ENCODE measurements around the gene TPPP.

The TPPP gene

DNA sequence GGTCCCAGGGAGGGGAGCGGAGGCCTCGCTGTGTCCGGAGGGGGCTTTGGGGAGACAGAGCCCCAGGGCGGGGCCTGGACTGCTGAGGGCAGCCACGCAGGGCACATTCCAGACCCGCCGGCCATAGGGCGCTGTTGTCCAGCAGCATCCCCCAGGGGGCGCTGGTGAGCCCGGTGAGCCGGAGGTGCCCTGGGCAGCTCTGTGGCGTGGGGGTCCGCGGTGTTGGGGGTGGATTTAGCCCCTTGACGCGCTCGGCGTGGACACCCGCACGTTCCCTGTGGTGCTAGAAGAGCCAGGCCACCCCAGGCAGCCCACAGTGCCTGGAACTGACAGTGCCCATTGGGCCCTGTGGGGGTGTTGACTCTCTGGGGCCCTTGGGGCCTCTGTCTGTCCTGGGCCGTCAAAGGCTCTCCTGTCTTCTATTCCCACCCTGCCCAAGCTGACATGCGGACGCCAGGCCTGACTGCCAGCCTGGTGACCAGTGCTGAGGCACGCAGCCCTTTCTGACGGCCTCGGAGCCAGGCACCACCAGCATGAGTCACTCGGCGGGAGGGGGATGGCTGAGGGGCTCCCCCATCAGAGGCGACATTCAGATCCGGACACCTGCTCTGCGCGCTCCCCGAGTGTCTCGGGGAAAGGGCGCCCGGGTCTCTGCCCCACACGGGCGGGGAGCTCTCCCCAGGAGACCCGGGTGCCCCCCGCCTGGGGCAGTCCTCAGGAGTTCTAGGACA is 23.9 kb downstream of the TPPP start:
- no peak overlapping the region for H3K4me3 ChIP-seq (ENCODE audit: low read length)
- TF ChIP-seq, protein P1, sequence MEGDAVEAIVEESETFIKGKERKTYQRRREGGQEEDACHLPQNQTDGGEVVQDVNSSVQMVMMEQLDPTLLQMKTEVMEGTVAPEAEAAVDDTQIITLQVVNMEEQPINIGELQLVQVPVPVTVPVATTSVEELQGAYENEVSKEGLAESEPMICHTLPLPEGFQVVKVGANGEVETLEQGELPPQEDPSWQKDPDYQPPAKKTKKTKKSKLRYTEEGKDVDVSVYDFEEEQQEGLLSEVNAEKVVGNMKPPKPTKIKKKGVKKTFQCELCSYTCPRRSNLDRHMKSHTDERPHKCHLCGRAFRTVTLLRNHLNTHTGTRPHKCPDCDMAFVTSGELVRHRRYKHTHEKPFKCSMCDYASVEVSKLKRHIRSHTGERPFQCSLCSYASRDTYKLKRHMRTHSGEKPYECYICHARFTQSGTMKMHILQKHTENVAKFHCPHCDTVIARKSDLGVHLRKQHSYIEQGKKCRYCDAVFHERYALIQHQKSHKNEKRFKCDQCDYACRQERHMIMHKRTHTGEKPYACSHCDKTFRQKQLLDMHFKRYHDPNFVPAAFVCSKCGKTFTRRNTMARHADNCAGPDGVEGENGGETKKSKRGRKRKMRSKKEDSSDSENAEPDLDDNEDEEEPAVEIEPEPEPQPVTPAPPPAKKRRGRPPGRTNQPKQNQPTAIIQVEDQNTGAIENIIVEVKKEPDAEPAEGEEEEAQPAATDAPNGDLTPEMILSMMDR (IDR thresholded peaks at IDR 0.05; ENCODE audit: insufficient read depth, low read depth, low read length, missing control alignments), result peak; percentile 57
- DNase-seq (ENCODE audit: low read depth), result no peak

DNA sequence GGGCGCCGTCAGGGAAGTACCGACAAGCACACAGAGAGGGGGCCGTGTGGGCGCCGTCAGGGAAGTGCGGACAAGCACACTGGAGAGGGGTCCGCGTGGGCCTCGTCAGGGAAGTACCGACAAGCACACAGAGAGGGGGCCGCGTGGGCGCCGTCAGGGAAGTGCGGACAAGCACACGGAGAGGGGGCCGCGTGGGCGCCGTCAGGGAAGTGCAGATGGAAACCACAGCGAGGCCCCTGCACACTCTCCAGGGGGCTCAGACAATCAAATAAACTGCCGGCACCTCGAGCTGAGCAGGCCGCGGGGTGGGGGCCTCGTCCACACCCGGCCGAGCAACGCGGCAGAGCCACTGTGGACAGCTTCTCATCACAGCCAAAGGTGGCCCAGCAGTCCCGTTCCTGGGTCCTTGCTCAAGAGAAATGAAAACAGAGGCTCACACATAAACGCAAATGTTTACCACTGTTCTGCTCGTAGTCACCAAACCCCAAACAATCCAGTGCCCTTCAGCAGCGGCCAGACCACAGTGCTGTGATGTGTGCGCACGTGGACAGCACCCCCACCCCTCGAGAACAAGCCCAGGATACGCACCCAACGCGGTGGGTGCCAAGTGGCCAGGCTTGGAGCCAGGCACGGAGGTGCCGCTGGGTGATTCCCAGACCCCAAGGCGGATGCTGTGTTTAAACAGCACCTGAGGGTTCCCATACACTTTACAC is 24.7 kb downstream of the TPPP start:
- H3K4me3 ChIP-seq (ENCODE audit: low read length), result no peak overlapping the region
- TF ChIP-seq, protein P1 (IDR thresholded peaks at IDR 0.05; ENCODE audit: insufficient read depth, low read depth, low read length, missing control alignments), result no peak

DNA sequence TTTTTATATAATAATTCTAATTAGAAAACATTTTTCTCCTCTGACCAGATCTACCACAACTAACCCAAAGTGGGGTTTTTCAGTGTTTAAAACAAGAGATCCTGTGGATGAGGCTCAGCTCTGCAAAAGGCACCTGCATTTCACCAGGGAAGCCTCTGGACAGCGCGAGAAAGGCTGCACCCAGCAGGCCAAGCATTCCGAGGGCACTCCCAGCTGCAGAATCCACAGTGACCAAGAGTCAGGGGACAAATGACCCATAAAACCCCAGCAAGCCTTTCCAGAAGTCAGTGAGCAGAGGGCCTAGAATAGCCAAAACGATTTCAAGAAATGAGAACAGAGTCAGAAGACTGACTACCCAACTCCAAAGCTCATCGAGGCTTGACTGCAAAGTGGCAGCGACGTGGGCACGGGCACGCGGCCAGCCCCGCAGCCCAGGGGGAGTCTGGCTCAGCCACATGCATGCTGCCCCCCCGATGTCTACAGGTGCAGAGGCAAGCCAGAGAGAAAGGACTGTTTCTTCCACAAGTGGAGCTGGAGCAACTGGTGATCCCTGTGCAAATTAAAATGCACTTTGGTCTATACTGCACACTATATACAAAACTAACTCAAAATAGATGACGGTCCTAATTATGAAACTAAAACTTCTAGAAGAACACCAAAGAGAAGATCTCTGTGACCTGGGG is 26.2 kb downstream of the TPPP start:
- TF ChIP-seq, protein P1 (IDR thresholded peaks at IDR 0.05; ENCODE audit: insufficient read depth, low read depth, low read length, missing control alignments), result no peak
- DNase-seq (ENCODE audit: low read depth), result no peak
- no peak overlapping the region for H3K4me3 ChIP-seq (ENCODE audit: low read length)

More for the DNA sequence above, 24.7 kb downstream of the TPPP start:
- no peak for DNase-seq (ENCODE audit: low read depth)

DNA sequence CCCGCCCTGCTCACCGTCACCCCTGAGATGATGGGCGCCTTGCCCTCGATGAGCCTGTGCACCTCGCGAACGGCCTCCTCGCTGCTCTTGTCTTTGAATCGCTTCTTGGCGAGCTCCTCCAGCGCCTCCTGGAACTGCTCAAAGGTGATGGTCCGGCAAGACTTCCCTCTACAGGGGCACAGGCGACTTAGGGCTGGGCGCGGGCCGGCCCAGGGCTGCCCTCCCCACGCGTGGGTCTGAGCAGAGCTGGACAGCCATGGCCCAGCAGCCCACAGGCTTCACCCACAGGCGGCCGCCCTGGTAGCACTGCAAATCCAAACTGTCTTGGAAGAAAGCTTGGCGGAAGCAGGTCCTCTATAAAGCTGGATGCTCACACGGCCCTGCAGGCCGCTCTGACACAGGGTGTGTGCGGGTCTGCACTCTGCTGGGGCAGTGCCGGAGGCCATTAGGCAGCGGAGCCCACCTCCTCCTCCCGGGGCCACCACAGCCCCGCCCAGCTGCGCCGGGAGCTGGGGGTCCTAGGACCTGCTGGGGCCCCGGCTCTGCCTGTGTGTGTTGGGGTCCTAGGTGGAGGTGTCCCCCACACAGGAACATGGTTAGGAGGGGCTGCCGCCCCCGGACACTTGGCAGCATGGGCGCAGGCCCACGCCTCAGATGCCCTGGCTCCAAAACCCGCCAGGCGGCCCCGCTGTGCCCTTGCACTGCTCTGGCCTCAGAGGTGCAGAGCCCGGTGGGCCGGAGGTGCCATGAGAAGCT is 27.0 kb downstream of the TPPP start:
- TF ChIP-seq, protein P1 (IDR thresholded peaks at IDR 0.05; ENCODE audit: insufficient read depth, low read depth, low read length, missing control alignments), result no peak
- no peak overlapping the region for H3K4me3 ChIP-seq (ENCODE audit: low read length)
- no peak for DNase-seq (ENCODE audit: low read depth)

DNA sequence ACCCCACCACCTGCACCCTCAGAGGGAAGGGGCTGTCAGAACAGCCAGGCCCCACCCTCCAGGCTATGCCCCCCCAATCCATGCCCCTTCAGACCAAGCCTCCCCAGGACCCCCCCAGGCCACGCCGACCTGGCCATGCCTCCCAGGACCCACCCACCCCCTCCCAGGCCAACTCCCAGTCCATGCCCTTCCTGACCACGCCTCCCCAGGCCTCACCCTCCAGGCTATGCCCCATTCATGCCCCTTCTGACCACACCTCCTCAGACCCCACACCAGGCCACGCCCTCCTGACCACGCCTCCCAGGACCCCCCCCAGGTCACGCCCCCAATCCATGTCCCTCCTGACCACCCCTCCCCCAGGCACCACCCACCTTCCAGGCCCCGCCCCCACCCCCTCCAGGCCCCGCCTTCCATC is 27.6 kb downstream of the TPPP start:
- no peak for DNase-seq (ENCODE audit: low read depth)
- TF ChIP-seq, protein P1 (IDR thresholded peaks at IDR 0.05; ENCODE audit: insufficient read depth, low read depth, low read length, missing control alignments), result no peak
- no peak overlapping the region for H3K4me3 ChIP-seq (ENCODE audit: low read length)

DNA sequence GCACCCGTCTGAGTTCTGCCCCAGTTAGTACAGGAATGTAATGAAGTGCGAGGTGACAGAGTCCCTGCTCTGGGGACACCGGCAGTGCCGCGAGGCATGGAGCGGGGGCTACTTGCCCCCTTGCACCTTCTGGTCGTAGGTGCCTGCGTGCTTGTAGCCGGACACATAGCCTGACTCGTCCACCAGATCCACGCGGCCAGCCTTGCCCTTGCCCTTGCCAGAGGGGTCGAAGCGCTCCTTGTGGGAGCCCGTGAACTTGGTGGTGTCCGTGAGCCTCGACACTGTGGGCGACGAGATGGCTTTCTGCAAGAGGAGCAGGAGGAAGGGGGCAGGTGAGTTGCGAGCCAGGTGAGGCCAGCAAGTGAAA is 28.2 kb downstream of the TPPP start:
- TF ChIP-seq, protein P1 (IDR thresholded peaks at IDR 0.05; ENCODE audit: insufficient read depth, low read depth, low read length, missing control alignments), result no peak
- no peak overlapping the region for H3K4me3 ChIP-seq (ENCODE audit: low read length)
- no peak for DNase-seq (ENCODE audit: low read depth)

Data from epithelial cell of esophagus (primary cell).